Nephron (organoid): ENCODE data around the gene TM9SF4.

Source experiments
- H3K27ac Mint-ChIP-seq, 3 experiments: 2 replicates each; pipeline ENCODE4 v1.8.0; 2020; ENCODE audit warnings: mixed read lengths in 3 of 3, mild to moderate bottlenecking in 2 of 3, moderate library complexity in 1 of 3
- H3K27me3 Mint-ChIP-seq: 2 replicates; pipeline ENCODE4 v1.8.0; 2021; ENCODE audit warnings: low read depth, mild to moderate bottlenecking, moderate library complexity, mixed read lengths
- H3K36me3 Mint-ChIP-seq: 2 replicates; pipeline ENCODE4 v1.8.0; 2020; ENCODE audit warnings: low read depth, mixed read lengths
- H3K4me1 Mint-ChIP-seq: 2 replicates; pipeline ENCODE4 v1.8.0; 2020; ENCODE audit warnings: mixed read lengths
- H3K4me3 Mint-ChIP-seq, 3 experiments: 2 replicates each; pipeline ENCODE4 v1.8.0; 2020; ENCODE audit warnings: mild to moderate bottlenecking in 3 of 3, mixed read lengths in 3 of 3, moderate library complexity in 2 of 3
- H3K9me3 Mint-ChIP-seq: 2 replicates; pipeline ENCODE4 v1.8.0; 2020; ENCODE audit warnings: mixed read lengths
- CTCF ChIP-seq, 3 experiments: fragments of 200-600 bp; sonication (generic); IDR thresholded peaks; one replicate each; pipeline ENCODE4 v1.5.0; 2021; ENCODE audit warnings: antibody characterized with exemption in 3 of 3; ENCODE audit not compliant: unreplicated experiment in 3 of 3

TM9SF4 gene

DNA sequence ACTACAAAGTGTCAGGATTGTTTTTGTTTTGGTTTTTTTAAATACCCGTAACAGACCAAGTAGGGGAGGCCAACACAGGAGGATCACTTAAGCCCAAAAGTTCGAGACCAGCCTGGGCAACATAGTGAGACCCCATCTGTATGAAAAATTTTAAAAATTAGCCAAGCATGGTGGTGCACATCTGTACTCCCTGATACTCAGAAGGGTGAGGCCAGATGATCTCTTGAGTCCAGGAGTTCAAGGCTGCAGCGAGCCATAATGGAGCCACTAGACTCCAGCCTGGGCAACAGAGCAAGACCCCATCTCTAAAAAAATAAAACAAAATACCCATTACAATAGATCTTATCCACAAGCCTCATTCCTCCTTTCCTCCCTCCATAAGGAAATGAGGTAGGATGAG, 28.7 kb upstream of the TM9SF4 start:
- no peak for TF ChIP-seq CTCF (IDR thresholded peaks at IDR 0.05; ENCODE audit: unreplicated experiment in 3 of 3)
- H3K4me3 Mint-ChIP-seq: no peak overlapping the region
- no peaks in the 10 kb centered on the region for H3K9me3 Mint-ChIP-seq
- H3K36me3 Mint-ChIP-seq: no peaks in the 10 kb centered on the region
- H3K27ac Mint-ChIP-seq: no peak overlapping the region
- H3K27me3 Mint-ChIP-seq: peaks cover 14% of the 10 kb centered on the region
- no peaks in the 10 kb centered on the region for H3K4me1 Mint-ChIP-seq

GRCh38 chr20:32083469-32083868, 26.0 kb upstream of the TM9SF4 start:
- peaks cover 4% of the 10 kb centered on the region for H3K27me3 Mint-ChIP-seq
- no peak overlapping the region for H3K27ac Mint-ChIP-seq
- H3K4me1 Mint-ChIP-seq: no peaks in the 10 kb centered on the region
- no peaks in the 10 kb centered on the region for H3K9me3 Mint-ChIP-seq
- TF ChIP-seq CTCF (IDR thresholded peaks at IDR 0.05; ENCODE audit: unreplicated experiment in 3 of 3): no peak
- no peak overlapping the region for H3K4me3 Mint-ChIP-seq
- no peaks in the 10 kb centered on the region for H3K36me3 Mint-ChIP-seq

DNA sequence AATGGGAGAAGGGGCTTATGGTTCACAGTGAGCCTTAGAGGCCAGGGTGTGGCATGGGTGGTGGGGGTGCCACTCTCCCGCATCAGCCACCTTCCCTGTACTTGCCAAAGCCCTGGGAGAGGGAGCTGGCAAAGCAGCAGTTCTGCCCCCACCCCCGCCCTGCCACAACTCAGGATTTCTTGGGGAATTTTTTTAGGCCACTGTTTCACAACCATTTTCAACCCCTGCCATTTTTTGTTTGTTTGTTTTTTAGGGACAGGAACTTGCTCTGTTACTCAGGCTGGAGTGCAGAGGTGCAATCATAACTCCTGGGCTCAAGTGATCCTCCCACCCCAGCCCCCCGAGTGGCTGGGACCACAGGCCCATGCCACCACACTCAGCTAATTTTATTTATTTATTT, 22.4 kb upstream of the TM9SF4 start:
- Mint-ChIP-seq H3K4me1 (no peaks in the 10 kb centered on the region), H3K27me3 (peaks cover 4% of the 10 kb centered on the region), H3K36me3 (no peaks in the 10 kb centered on the region), H3K27ac (no peak overlapping the region), H3K9me3 (no peaks in the 10 kb centered on the region), H3K4me3 (no peak overlapping the region)
- TF ChIP-seq CTCF (IDR thresholded peaks at IDR 0.05; ENCODE audit: unreplicated experiment in 3 of 3): no peak

- Mint-ChIP-seq H3K27me3 (peaks cover 10% of the 10 kb centered on the region), H3K4me3 (no peak overlapping the region), H3K27ac (no peak overlapping the region), H3K9me3 (no peaks in the 10 kb centered on the region), H3K36me3 (no peaks in the 10 kb centered on the region), H3K4me1 (no peaks in the 10 kb centered on the region)
- TF ChIP-seq CTCF (IDR thresholded peaks at IDR 0.05; ENCODE audit: unreplicated experiment in 3 of 3): no peak
These were observed 20.8 kb upstream of the TM9SF4 start for GRCh38 chr20:32088759-32089158.

DNA sequence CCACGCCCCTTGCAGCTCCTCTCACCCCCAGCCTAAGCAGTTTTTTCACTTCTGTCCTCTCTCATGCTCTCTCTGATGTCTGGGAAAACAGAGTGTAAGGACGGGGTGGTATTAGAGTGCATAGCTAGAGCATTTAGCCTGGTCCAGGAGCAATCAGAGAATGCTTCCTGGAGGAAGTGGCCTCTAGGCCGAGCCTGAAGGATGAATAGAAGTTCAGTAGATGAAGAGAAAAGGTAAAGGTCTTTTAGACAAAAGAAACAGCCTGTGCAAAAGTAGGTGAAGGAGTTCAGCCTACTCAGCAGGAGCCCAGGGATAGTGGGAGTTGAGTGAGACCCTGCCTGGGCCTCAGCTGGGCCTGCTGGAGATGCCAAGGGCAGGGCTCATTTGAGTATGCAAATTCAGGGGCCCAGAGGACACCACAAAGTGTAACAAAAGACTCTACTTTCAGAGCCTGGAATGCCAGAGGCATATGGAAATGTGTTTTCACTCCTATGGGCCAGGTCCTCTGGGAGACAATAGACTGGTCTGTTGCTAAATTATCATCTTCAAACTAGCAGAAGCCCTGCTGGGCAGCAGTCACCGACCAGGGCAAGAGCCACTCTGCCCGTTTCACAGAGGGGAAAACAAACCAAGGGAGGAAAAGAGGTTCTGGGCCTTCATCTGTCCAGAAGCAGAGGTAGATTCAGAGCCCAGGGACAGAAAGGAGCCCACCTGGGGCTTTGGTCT, 19.7 kb upstream of the TM9SF4 start:
- H3K27ac Mint-ChIP-seq: peak overlapping the region in 1 of 3 experiments; percentile 53
- H3K4me1 Mint-ChIP-seq: no peaks in the 10 kb centered on the region
- H3K9me3 Mint-ChIP-seq: no peaks in the 10 kb centered on the region
- no peak for TF ChIP-seq CTCF (IDR thresholded peaks at IDR 0.05; ENCODE audit: unreplicated experiment in 3 of 3)
- H3K27me3 Mint-ChIP-seq: peaks cover 10% of the 10 kb centered on the region
- no peak overlapping the region for H3K4me3 Mint-ChIP-seq
- H3K36me3 Mint-ChIP-seq: no peaks in the 10 kb centered on the region

DNA sequence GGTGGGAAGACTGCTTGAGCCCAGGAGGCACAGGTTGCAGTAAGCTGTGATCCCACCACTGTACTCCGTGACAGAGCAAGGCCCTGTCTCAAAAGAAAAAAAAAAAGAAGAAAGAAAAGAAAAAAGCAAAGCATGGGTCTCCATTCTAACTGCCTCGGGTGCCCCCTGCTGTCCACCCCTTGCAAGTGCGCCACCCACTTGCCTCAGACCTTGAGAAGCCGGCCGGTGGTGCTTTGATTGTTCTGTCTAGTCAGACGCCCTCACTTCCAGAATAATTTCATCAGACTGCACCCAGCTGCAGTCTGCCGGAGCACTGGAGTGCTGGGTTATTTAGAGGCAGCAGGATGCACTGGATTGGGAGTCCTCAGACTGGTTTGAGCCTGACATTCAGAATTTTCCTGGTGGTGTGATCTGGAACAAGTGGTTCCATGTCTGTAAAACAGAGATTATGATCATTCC, 17.6 kb upstream of the TM9SF4 start:
- Mint-ChIP-seq H3K27me3 (peaks cover 10% of the 10 kb centered on the region), H3K4me3 (no peak overlapping the region), H3K36me3 (no peaks in the 10 kb centered on the region), H3K4me1 (no peaks in the 10 kb centered on the region), H3K27ac (no peak overlapping the region), H3K9me3 (no peaks in the 10 kb centered on the region)
- TF ChIP-seq CTCF (IDR thresholded peaks at IDR 0.05; ENCODE audit: unreplicated experiment in 3 of 3): peak; percentile 87 to 90 (median 88)
